ENCODE measurements around the gene SLC5A9.
A peak's percentile ranks its signal among the peaks of the same experiment; 100 is the strongest.
"Not testable (repeated sequence)": the region's sequence is repeated elsewhere in the genome, so short reads cannot be mapped to it uniquely, and the experiment has no call there.

The SLC5A9 gene

DNA sequence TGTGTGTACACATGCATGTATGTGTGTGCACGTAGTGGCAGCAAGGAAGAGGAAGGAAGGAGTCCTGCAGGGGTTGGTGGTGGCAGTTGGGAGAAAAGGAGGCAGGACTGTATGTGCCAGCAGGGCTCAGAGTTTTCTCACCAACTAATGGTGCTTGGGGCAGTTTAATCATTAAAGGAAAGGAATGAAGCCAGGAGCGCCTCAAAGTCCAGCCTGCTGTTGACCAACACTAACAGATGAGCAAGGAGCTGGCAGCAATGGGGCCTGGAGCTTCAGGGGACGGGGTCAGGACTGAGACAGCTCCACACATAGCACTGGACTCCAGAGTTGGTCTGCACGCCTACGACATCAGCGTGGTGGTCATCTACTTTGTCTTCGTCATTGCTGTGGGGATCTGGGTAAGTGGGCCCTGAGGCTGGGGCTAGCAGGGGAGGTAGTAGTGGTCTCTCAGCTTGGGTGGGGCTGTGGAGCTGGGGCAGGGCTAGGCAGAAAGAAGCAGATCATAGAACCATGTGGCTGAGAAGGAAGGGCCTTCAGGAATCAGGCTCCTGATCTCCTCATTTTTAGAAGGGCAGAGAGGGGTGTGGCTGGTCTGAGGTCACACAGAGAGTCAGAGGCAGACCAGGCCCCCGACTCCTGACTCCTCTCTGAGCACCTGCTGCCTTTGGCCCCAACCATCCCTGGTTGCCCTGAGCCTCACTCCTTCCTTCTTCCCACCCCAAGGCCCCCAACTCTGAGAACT is at the start of gene SLC5A9:
Gene SLC5A9, plus strand, starts transcription at position 216 of the 742 bp plus-strand sequence. Its CDS starts 21 bp downstream, at position 237.
- no peak for DNase-seq (ENCODE audit: low spot score)

DNA sequence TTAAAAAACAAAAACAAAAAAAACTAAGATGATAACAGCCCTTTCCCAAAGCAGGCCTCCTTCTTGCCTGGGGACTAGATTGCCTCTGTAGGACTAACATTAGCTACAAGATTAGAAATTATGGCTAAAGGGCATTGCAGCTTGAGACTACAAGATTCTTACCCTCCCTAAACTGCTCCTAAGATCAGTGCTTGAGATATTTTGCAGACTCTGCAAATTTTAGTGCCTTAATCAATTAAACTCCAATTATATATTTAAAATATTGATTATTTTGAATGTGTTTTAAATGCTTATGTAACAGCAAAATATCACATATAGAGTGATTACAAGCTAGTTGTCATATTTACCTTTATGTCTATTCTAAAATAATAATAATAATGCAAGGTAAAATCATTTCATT is 47.4 kb upstream of the SLC5A9 start:
- DNase-seq (ENCODE audit: low spot score), result no peak

DNA sequence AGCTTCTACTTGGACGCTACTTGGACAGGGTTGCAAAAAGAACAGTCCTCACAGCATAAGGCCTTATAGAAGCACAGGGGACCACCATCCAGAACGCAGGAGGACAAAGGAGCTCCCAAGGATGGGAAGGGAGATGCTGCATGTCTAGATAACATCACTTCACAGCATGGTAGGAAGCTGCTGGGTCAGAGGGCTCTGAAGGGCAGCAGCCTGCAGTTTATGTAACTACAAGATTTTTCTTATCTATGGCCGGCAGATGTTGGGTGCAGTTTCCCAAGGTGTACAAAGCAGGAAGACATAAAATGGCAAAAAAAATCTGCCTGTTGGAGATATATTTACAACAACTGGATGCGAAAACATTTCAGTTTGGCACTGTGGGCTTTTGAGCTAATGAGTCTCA is 45.3 kb upstream of the SLC5A9 start:
- no peak for DNase-seq (ENCODE audit: low spot score)

DNA sequence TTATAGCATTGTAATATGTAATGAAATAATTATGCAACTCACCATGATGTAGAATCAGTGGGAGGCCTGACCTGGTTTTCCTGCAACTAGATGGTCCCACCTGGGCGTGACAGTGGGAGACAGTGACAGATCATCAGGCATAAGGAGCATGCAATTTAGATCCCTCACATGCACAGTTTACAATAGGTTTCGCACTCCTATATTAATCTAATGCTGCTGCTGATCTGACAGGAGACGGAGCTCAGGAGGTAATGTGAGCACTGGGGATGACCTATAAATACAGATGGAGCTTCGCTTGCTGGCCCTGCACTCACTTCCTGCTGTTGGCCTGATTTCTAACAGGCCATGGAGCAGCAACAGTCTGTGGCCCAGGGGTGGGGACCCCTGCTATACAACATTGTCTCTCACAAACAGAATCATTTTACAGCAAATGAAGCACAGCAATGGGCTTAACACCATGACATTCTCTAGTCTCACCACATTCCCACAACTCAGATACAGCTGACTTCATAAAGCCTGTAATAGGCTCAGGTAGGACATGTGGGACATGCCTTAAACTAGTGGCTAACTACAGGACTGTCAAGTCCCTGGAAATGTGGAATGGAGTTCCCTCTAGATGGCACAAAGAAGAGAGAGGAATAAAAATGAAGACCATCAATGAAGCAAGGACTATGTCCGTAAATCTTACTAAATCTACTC is 40.7 kb upstream of the SLC5A9 start:
- no peak for DNase-seq (ENCODE audit: low spot score)

- no peak for DNase-seq (ENCODE audit: low spot score)
Measured at GRCh38 chr1:48182439-48182838, 40.1 kb upstream of the SLC5A9 start.

DNA sequence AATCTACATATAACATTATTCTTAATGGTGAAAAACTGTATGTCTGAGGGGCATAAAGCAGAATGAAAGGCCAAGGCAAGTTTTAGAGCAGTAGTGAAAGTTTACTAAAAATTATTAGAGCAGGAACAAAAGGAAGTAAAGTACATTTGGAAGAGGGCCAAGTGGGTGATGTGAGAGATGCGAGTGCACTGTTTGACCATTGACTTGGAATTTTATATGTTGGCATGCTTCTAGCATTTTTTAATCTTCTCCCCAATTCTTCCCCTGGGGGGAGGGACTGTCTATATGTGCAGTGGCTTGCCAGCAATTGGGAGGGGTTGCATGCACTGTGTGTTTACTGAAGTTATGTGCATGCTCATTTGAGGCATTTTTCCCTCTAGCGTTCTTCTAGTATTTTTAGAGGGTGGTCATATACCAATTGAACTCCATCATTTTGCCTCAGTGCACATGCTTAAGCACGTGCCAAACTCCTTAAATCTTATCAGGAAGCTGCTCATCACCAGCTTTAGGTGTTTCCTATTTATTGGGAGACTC is 36.1 kb upstream of the SLC5A9 start:
- no peak for DNase-seq (ENCODE audit: low spot score)

- no peak for DNase-seq (ENCODE audit: low spot score)
Measured at GRCh38 chr1:48187969-48188563, 34.5 kb upstream of the SLC5A9 start.

DNA sequence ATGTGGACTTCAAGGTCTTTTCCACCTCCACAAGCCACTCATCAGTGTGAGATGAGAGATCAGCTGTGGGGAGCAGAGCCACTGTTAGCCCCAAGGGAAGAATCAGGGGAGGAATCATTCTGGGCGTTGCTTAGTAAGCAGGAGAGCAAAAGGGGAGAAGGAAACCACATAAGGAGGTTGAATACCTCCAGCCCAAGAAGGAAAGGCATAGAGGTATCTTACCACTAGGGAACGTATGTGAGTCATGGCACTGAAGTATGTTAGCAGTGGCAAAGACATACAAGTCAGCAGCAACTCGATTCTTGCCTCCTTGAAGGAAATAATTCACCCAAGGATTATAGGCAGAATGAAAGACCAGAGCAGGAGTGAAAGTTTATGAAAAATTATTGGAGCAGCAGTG is 31.6 kb upstream of the SLC5A9 start:
- no peak for DNase-seq (ENCODE audit: low spot score)

- DNase-seq (ENCODE audit: low spot score), result no peak
Measured at GRCh38 chr1:48194801-48195200, 27.7 kb upstream of the SLC5A9 start.

DNA sequence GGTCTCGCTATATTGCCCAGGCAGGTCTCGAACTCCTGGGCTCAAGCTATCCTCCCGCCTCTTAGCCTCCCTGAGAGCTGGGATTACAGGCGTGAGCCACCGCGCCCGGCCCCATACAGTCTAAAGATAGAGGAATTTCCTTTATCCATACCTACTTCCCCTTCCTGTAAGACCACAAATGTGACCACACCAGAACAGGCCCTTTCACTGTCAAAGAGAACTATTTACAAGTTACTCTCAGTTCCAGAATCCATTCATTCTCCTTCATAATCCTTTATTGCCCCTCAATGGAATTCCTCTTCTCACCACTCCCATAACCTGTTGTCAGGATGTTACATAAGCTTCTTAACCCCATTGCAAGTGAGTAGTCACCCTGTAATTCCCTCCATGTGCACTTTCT is 26.3 kb upstream of the SLC5A9 start:
- DNase-seq (ENCODE audit: low spot score), result no peak

DNA sequence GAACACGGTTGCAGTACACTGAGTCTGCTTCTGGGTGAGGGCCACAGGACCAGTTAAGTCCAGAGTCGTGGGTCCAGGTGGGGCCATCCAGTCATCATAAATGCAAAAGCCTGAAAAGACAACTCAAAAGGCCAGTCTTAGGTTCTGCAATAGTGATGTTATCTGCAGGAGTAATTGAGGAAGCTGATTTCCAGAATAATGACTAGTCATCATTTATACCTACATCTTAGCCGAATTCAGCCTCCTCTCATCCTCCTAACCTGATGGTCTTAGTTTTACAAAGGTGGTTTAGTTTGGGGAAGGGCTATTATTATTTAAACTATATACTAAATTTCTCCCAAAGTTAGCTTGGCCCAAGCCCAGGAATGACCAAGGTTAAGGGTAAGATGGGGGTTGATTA is 23.5 kb upstream of the SLC5A9 start:
- no peak for DNase-seq (ENCODE audit: low spot score)

DNA sequence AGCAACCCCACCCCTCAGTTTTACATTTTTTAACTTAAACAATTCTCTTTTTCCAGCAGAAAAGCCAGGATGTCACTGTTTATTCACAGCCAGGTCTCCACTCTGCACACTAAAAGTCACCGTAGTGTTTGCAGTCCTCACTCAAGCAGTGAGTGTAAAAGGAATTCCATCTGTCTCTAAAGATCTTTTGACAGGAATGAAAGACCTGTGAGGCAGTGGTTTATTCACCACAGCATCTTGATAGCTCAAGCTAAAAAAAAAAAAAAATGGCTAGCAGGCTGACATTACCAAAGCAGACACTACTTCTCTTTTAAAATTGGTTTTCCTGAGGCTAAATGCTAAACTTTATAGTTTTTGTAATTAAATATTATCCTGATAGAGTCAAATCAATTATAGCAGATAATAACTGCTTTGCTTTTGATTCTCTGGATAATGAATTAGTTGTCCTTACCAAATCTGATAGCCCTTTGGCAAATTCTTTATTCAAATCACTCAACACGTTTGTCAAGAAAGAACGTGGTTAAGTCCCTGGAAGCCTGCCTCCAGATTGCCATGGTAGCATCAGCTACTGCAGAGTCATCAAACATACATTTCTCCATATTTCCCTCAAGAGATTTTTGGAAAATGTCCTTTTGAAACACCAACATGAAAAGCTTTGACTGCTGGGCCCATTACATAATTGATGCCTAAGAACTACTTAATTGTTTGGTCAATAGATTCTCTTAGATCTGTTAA is 22.2 kb upstream of the SLC5A9 start:
- DNase-seq (ENCODE audit: low spot score), result no peak

DNA sequence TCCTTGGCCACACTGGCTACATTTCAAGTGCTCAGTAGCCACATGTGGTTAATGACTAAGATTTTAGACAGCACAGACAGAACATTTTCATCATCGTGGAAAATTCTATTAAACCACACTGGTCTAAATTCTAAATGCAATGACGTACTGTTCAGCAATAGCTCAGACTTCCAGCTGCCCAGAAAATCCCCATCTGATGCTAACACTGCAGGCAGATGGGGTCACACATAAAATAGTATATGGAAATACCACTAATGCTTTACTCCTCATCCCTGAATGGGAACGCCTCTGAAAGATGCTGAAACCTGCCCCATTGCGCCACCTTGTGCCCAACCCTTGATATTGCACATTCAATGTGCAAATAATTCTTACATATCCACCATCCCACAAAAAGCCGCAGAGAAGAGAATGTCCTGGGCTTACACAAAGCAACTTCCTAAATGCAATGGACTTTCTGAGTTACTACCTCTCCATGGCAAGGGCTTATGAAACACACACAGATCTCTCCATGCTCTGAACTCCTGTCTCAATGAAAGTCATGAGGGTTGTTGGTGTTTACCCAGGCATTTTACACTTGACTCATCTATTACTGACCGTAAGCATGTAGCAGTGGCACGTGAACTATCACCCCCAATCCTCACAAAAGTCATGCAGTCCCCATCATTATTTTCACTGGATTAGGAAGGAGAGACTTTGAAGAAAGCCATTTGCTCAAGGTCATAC is 20.3 kb upstream of the SLC5A9 start:
- peak; percentile 38 for DNase-seq (ENCODE audit: low spot score)

GRCh38 chr1:48203287-48203900 is 19.1 kb upstream of the SLC5A9 start:
- peak; percentile 16 for DNase-seq (ENCODE audit: low spot score)

DNA sequence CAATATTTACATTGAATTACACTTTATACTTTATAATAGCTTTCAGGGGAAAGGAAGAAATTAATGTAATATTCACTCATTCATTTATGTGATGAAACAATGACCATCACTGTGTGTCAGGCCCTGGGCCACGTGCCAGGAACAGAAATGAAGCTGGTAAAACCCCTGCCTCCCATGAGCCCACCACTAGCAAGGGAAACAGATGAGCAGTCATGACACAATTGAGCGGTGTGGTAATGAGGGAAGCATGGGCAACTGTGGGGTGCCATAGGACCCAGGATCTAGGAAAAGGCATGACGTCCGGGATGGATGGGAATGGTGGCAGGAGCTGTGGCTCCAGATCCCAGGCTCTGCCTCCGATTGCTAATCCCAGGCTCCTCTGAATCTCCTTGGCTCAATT is 17.0 kb upstream of the SLC5A9 start:
- DNase-seq (ENCODE audit: low spot score), result no peak

GRCh38 chr1:48206371-48206770 is 16.1 kb upstream of the SLC5A9 start:
- DNase-seq (ENCODE audit: low spot score), result no peak

DNA sequence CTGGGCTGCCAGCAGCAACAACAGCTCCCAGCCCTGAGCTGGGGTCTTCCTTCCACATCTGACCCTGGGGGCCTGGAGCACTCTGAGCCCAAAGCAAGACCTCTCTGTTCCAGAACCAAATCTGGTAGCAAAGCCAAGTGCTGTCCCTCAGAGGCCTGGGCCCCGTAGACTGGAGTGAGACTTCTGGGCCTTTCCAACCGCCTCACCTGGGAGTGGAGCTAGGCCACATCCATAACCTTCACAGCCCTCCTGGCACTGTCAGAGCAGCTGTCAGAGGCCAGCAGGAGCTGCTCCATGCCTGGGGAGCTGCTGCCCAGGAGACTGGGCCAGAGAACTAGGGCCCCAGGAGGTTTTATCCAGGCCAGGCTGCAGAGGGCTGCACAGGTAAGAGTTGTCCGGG is 15.4 kb upstream of the SLC5A9 start:
- DNase-seq (ENCODE audit: low spot score), result no peak

DNA sequence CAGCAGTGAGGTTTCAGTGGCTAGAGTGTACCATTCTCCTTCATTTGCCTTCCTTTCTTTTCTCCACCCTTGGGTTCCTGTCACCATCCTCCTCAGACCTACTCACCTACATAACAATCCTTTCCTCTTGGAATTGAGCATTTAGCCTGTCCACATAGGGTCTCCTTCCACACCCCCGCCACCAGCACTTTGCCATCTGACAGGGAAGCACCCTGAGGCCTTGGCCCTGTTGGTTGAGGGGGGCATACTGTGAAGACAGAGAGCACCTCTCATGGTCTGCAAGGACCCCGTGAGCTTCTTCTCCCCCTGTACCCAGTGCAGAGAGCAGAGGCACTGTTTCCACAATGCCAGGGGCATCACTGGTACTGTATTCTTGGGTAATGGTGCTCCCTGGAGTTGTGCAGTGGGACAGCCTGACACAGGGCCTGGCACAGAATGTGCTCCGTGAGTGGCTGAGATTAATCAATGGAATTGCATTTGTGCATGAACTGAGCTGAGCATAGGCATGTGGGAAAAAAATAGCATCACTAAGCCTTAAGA is 14.9 kb upstream of the SLC5A9 start:
- no peak for DNase-seq (ENCODE audit: low spot score)

DNA sequence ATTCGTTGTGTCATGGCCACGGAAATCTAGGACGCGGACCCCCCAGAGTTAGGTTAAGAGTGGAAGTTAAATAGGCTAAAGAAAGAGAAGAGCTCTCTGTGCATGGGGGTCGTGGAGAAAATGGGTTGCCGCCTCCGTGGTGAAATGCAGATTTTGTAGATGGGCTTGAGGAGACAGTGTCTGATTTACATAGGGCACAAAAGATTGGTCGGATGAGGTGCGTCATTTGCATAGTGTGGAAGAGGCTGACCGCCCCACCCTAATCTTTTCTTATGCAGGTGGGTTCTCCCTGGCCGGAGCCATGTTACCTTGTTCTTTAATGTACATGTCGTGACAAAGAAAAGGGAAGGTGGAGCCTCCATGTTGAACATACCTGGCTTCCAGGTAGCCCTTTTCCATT is 14.3 kb upstream of the SLC5A9 start:
- DNase-seq (ENCODE audit: low spot score), result no peak

DNA sequence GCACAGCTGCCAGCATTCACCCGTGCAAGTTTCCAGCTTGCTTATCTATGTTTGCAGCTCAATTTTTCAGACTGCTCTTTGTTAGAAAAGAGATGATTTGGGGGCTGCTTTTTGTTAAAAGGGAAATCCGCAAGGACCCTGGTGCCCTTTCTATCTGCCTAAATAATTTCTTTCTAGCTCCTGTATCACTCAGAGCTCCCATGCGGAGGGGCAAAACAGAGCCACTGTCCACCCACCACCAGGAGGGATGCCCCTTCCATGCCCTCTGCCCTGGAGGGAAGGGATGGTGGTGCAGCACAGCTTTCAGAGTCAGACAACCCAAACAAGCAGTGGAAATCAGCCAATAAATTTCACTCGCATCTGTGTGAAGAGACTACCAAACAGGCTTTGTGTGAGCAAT is 13.9 kb upstream of the SLC5A9 start:
- no peak for DNase-seq (ENCODE audit: low spot score)

GRCh38 chr1:48213462-48213861 is 9.1 kb upstream of the SLC5A9 start:
- not testable (repeated sequence) for DNase-seq (ENCODE audit: low spot score)

All from germinal center (tissue), 1 donor.